H9 (cell line): ENCODE results near the gene REG4. TPM values are rescaled to one million over a fixed set of nuclear protein-coding genes. Genes with fewer than 3 reads are reported as not detected.

Experiments used
- DNase-seq: peaks from one replicate; pipeline ENCODE4 v3.0.0-alpha.2; 2017
- H2AFZ ChIP-seq: one replicate; pipeline ENCODE4 v1.6.1; 2013; ENCODE audit warnings: mild to moderate bottlenecking, low read length, control low read depth, moderate library complexity
- H2AK5ac ChIP-seq: 2 replicates; pipeline ENCODE4 v1.6.1; 2013; ENCODE audit warnings: low read length, control low read depth, mixed read lengths; ENCODE audit not compliant: insufficient read length
- H2BK120ac ChIP-seq: one replicate; pipeline ENCODE4 v1.6.1; 2013; ENCODE audit warnings: low read depth, mild to moderate bottlenecking, low read length, control low read depth, inconsistent platforms; ENCODE audit not compliant: poor library complexity, severe bottlenecking
- H2BK12ac ChIP-seq: 2 replicates; pipeline ENCODE4 v1.6.1; 2013; ENCODE audit warnings: low read length, control low read depth, mixed read lengths, low read depth; ENCODE audit not compliant: insufficient read length
- H2BK15ac ChIP-seq: 2 replicates; pipeline ENCODE4 v1.6.1; 2013; ENCODE audit warnings: low read depth, low read length, control low read depth
- H2BK20ac ChIP-seq: one replicate; pipeline ENCODE4 v1.6.1; 2013; ENCODE audit warnings: low read depth, mild to moderate bottlenecking, low read length, control low read depth, inconsistent platforms; ENCODE audit not compliant: poor library complexity, severe bottlenecking
- H2BK5ac ChIP-seq: 2 replicates; pipeline ENCODE4 v1.6.1; 2013; ENCODE audit warnings: low read length, control low read depth, mixed read lengths; ENCODE audit not compliant: insufficient read length
- H3K14ac ChIP-seq: 2 replicates; pipeline ENCODE4 v1.6.1; 2013; ENCODE audit warnings: low read length, control low read depth; ENCODE audit not compliant: insufficient read depth
- H3K18ac ChIP-seq: 2 replicates; pipeline ENCODE4 v1.6.1; 2013; ENCODE audit warnings: low read depth, mild to moderate bottlenecking, mixed read lengths, low read length, control low read depth; ENCODE audit not compliant: insufficient read length
- H3K23ac ChIP-seq: 2 replicates; pipeline ENCODE4 v1.6.1; 2013; ENCODE audit warnings: low read length, control low read depth, mixed read lengths, low read depth; ENCODE audit not compliant: insufficient read length
- H3K23me2 ChIP-seq: 2 replicates; pipeline ENCODE4 v1.6.1; 2013; ENCODE audit warnings: low read depth, mild to moderate bottlenecking, mixed read lengths, low read length, control low read depth; ENCODE audit not compliant: insufficient read length, poor library complexity, severe bottlenecking
- H3K27ac ChIP-seq: 2 replicates; pipeline ENCODE4 v1.5.1; 2013; ENCODE audit warnings: low read length, control low read depth, mixed read lengths, low read depth; ENCODE audit not compliant: insufficient read length
- H3K27me3 ChIP-seq: 2 replicates; pipeline ENCODE4 v1.6.1; 2013; ENCODE audit warnings: low read length, control low read depth, inconsistent platforms; ENCODE audit not compliant: insufficient read depth
- H3K4ac ChIP-seq: 2 replicates; pipeline ENCODE4 v1.6.1; 2013; ENCODE audit warnings: low read depth, mild to moderate bottlenecking, control low read depth, inconsistent platforms, low read length, moderate library complexity
- H3K4me1 ChIP-seq: 2 replicates; pipeline ENCODE4 v1.6.1; 2013; ENCODE audit warnings: low read length, control low read depth, inconsistent platforms; ENCODE audit not compliant: insufficient read depth
- H3K4me2 ChIP-seq: 2 replicates; pipeline ENCODE4 v1.6.1; 2013; ENCODE audit warnings: low read length, control low read depth, mixed read lengths; ENCODE audit not compliant: insufficient read length, insufficient read depth
- H3K56ac ChIP-seq: 2 replicates; pipeline ENCODE4 v1.6.1; 2013; ENCODE audit warnings: low read depth, mild to moderate bottlenecking, mixed read lengths, low read length, control low read depth; ENCODE audit not compliant: insufficient read length
- H3K79me1 ChIP-seq: 2 replicates; pipeline ENCODE4 v1.6.1; 2013; ENCODE audit warnings: low read depth, mild to moderate bottlenecking, moderate library complexity, low read length, control low read depth, inconsistent platforms; ENCODE audit not compliant: insufficient read depth, poor library complexity, severe bottlenecking
- H3K79me2 ChIP-seq: 2 replicates; pipeline ENCODE4 v1.6.1; 2013; ENCODE audit warnings: low read length, control low read depth, inconsistent platforms; ENCODE audit not compliant: insufficient read depth
- H3K9ac ChIP-seq: 2 replicates; pipeline ENCODE4 v1.6.1; 2013; ENCODE audit warnings: low read length, control low read depth, mixed read lengths; ENCODE audit not compliant: insufficient read length; ENCODE audit errors: extremely low read depth
- H3K9me3 ChIP-seq: one replicate; pipeline ENCODE4 v1.6.1; 2013; ENCODE audit warnings: low read depth, low read length, inconsistent platforms; ENCODE audit not compliant: control insufficient read depth
- H3T11ph ChIP-seq: one replicate; pipeline ENCODE4 v1.6.1; 2013; ENCODE audit warnings: mild to moderate bottlenecking, low read length, control low read depth, inconsistent platforms
- H4K20me1 ChIP-seq: one replicate; pipeline ENCODE4 v1.6.1; 2013; ENCODE audit not compliant: control insufficient read depth, insufficient read length, insufficient read depth
- H4K5ac ChIP-seq: 2 replicates; pipeline ENCODE4 v1.6.1; 2013; ENCODE audit warnings: low read depth, mild to moderate bottlenecking, mixed read lengths, low read length, control low read depth; ENCODE audit not compliant: insufficient read length
- H4K8ac ChIP-seq: replicated peaks from 2 replicates; pipeline ENCODE4 v1.6.1; 2013; ENCODE audit warnings: low read length, control low read depth, mixed read lengths, low read depth; ENCODE audit not compliant: insufficient read length
- H4K91ac ChIP-seq: 2 replicates; pipeline ENCODE4 v1.6.1; 2013; ENCODE audit warnings: low read depth, mild to moderate bottlenecking, moderate library complexity, mixed read lengths, low read length, control low read depth; ENCODE audit not compliant: insufficient read length
- H3K27ac Mint-ChIP-seq, 3 experiments: 2 replicates in 2 of 3; 3 replicates in 1 of 3; pipeline ENCODE4 v1.8.0; 2020 to 2021; ENCODE audit warnings: mixed read lengths in 3 of 3, mild to moderate bottlenecking in 1 of 3, moderate library complexity in 1 of 3
- H3K27me3 Mint-ChIP-seq: 2 replicates; pipeline ENCODE4 v1.8.0; 2021; ENCODE audit warnings: low read depth, mild to moderate bottlenecking, moderate library complexity, mixed read lengths
- H3K36me3 Mint-ChIP-seq, 3 experiments: 2 replicates in 2 of 3; 3 replicates in 1 of 3; pipeline ENCODE4 v1.8.0; 2020 to 2021; ENCODE audit warnings: low read depth in 3 of 3, mixed read lengths in 3 of 3; ENCODE audit not compliant: insufficient read depth in 1 of 3
- H3K4me1 Mint-ChIP-seq, 2 experiments: 2 replicates each; pipeline ENCODE4 v1.8.0; 2020; ENCODE audit warnings: mixed read lengths in 2 of 2
- H3K4me3 Mint-ChIP-seq, 2 experiments: 2 replicates in 1 of 2; 3 replicates in 1 of 2; pipeline ENCODE4 v1.8.0; 2020 to 2021; ENCODE audit warnings: mild to moderate bottlenecking in 2 of 2, mixed read lengths in 2 of 2, moderate library complexity in 1 of 2
- H3K9me3 Mint-ChIP-seq, 2 experiments: 2 replicates in 1 of 2; 3 replicates in 1 of 2; pipeline ENCODE4 v1.8.0; 2020; ENCODE audit warnings: mild to moderate bottlenecking in 2 of 2, mixed read lengths in 2 of 2, moderate library complexity in 1 of 2
- CTCF ChIP-seq: fragments of 200-600 bp; sonication (generic); conservative IDR thresholded peaks from 3 replicates; pipeline ENCODE4 v1.8.0; 2021; ENCODE audit warnings: antibody characterized with exemption, mild to moderate bottlenecking
- WGBS: extraction: QIAGEN DNeasy Blood & Tissue Kit; methylation state at CpG from one replicate; pipeline ENCODE4 v1.1.7; 2013; ENCODE audit warnings: missing lambda C conversion rate, low lambda C conversion rate, mixed read lengths; ENCODE audit not compliant: insufficient read length; ENCODE audit errors: extremely low coverage; 5-methylcytosine and 5-hydroxymethylcytosine counted together
- total RNA-seq: library from RNA; stranded (reverse); gene quantifications from 2 replicates; pipeline ENCODE4 v1.2.1, GENCODE V29; 2021

Gene REG4
- total RNA-seq, 1 experiment from 2014 or later: not detected

DNA sequence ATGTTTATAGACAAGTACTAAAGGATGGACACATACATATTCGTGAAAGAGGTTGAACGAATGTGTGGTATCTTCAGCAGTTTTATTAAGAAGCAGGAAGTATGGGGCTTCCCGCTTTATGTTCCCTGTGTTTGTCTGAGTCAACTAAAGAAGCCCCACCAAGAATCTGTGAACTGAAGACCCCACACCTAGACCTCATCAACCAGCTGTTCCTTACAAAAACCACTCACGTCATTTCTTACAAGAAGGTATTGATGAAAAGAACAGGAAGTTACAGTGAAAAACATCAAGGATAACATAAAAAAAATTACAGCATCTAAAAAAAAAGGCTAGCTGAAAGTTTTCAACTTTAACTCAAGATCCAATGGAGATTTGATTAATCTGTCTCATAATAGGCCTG, 12.3 kb downstream of the REG4 start:
- Histone ChIP-seq H3K9ac (no peak overlapping the region), H3T11ph (no peak overlapping the region), H3K18ac (no peak overlapping the region), H3K79me2 (no peaks in the 10 kb centered on the region), H3K4ac (no peak overlapping the region), H3K56ac (no peak overlapping the region), H3K4me2 (no peak overlapping the region), H3K14ac (no peak overlapping the region), H2BK20ac (no peak overlapping the region), H4K20me1 (no peaks in the 10 kb centered on the region), H2BK15ac (no peak overlapping the region), H2AK5ac (no peak overlapping the region), H4K91ac (no peak overlapping the region), H3K27me3 (no peaks in the 10 kb centered on the region), H3K23me2 (no peaks in the 10 kb centered on the region), H2BK5ac (no peak overlapping the region), H4K8ac (no peak overlapping the region), H3K79me1 (no peaks in the 10 kb centered on the region), H3K4me1 (no peaks in the 10 kb centered on the region), H2AFZ (no peak overlapping the region), H3K9me3 (no peaks in the 10 kb centered on the region), H4K5ac (no peak overlapping the region), H3K23ac (no peak overlapping the region), H2BK120ac (no peak overlapping the region), H3K27ac (no peak overlapping the region), H2BK12ac (no peak overlapping the region)
- DNase-seq: no peak
- H3K36me3 Mint-ChIP-seq: no peaks in the 10 kb centered on the region
- no peak for TF ChIP-seq CTCF
- H3K4me3 Mint-ChIP-seq: no peak overlapping the region
- no peak overlapping the region for H3K27ac Mint-ChIP-seq
- H3K9me3 Mint-ChIP-seq: no peaks in the 10 kb centered on the region
- H3K27me3 Mint-ChIP-seq: peaks cover 2% of the 10 kb centered on the region; the same call in 1 of the 2 replicates
- no CpG with 5 or more reads among the region's 4 CpGs for WGBS
- H3K4me1 Mint-ChIP-seq: peaks cover 3 to 4% of the 10 kb centered on the region in 2 experiments; a peak in 1 of 4 replicates
